Measurements from ENCODE around the gene TMTC4. TPM values are rescaled to one million over a fixed set of nuclear protein-coding genes. Genes with fewer than 3 reads are reported as not detected.

TMTC4 gene
- total and polyA plus RNA-seq, 2 of the 4 experiments (the other 2 are of a cell fraction): 8.4 to 14.3 TPM

GRCh38 chr13:100601716-100602115 is 72.9 kb downstream of the TMTC4 start:
- ATAC-seq (ENCODE audit: low read depth) (no peak), DNase-seq (no peak)
- Histone ChIP-seq H3K4me2 (ENCODE audit: low read depth, low read length) (no peak overlapping the region), H2BK15ac (ENCODE audit: low read depth, low read length) (no peak overlapping the region), H3K4me3 (ENCODE audit: insufficient read depth, low read depth, low read length) (no peak overlapping the region), H2AFZ (replicated peaks; ENCODE audit: low read length, poor library complexity) (no peak overlapping the region), H4K5ac (ENCODE audit: low read depth, low read length) (no peak overlapping the region), H3K14ac (replicated peaks; ENCODE audit: low read depth, low read length) (no peak overlapping the region), H3K4me1 (ENCODE audit: control insufficient read depth, insufficient read depth, low read length) (no peaks in the 10 kb centered on the region), H3K79me1 (ENCODE audit: low read depth in 1 of 2, low read length in 2 of 2) (no peaks in the 10 kb centered on the region), H2AK5ac (ENCODE audit: low read depth, low read length) (no peak overlapping the region), H3K36me3 (ENCODE audit: control insufficient read depth, insufficient read depth, low read length) (no peaks in the 10 kb centered on the region), H3K18ac (ENCODE audit: low read depth, low read length) (no peak overlapping the region), H3K9me3 (ENCODE audit: control insufficient read depth, insufficient read depth, low read length) (no peaks in the 10 kb centered on the region; the same call in 1 of the 2 replicates), H2BK120ac (ENCODE audit: low read depth, low read length) (no peak overlapping the region), H4K20me1 (ENCODE audit: insufficient read depth, low read length) (no peaks in the 10 kb centered on the region), H3K23ac (ENCODE audit: low read depth, low read length) (no peak overlapping the region), H3K27ac (ENCODE audit: insufficient read depth, low read length) (no peak overlapping the region), H4K8ac (ENCODE audit: low read depth in 2 of 2, low read length in 2 of 2) (no peak overlapping the region), H3K27me3 (ENCODE audit: control insufficient read depth, insufficient read depth, low read length) (no peaks in the 10 kb centered on the region), H2BK5ac (ENCODE audit: low read depth, low read length, poor library complexity, severe bottlenecking) (no peak overlapping the region), H3K9ac (ENCODE audit: low read depth, low read length) (no peak overlapping the region), H3K56ac (ENCODE audit: extremely low read depth, insufficient read depth, low read length) (no peak overlapping the region), H2AK9ac (replicated peaks; ENCODE audit: low read depth, low read length, poor library complexity) (no peak overlapping the region), H3K9me1 (ENCODE audit: insufficient read depth, low read length) (no peaks in the 10 kb centered on the region), H4K91ac (ENCODE audit: insufficient read depth, low read depth, low read length) (no peak overlapping the region), H2BK20ac (ENCODE audit: low read depth, low read length) (no peak overlapping the region), H3K4ac (ENCODE audit: low read depth, low read length) (no peak overlapping the region)
- CTCF ChIA-PET: no interaction called here
- intact Hi-C loops (cut with micrococcal nuclease) (no loop called here), dilution Hi-C loops (cut with HindIII; ENCODE audit: low sequenced_read_pairs, unreplicated experiment) (no loop called here), in situ Hi-C loops (cut with MboI; ENCODE audit: low sequenced_read_pairs) (no loop called here)
- BruUV-seq (replicated peaks): no TSS peak
- POLR2A ChIA-PET (ENCODE audit: unreplicated experiment): no interaction called here
- TF ChIP-seq CHD1 (IDR thresholded peaks at IDR 0.05; ENCODE audit: low read depth, low read length) (no peak), ELK1 (IDR thresholded peaks at IDR 0.05; ENCODE audit: borderline replicate concordance, low read depth, low read length) (no peak), POLR2A (IDR thresholded peaks at IDR 0.05; ENCODE audit: low read depth, low read length) (no peak), SMC3 (IDR thresholded peaks at IDR 0.05; ENCODE audit: low read depth, low read length) (no peak), MAZ (IDR thresholded peaks at IDR 0.05; ENCODE audit: borderline replicate concordance, low read depth, low read length) (no peak), FOS (IDR thresholded peaks at IDR 0.05; ENCODE audit: low read depth, low read length) (no peak), NFE2L2 (IDR thresholded peaks at IDR 0.05; ENCODE audit: low read depth, low read length) (no peak), RFX5 (IDR thresholded peaks at IDR 0.05; ENCODE audit: low read depth, low read length) (no peak), MXI1 (IDR thresholded peaks at IDR 0.05; ENCODE audit: borderline replicate concordance, low read depth, low read length) (no peak), RCOR1 (IDR thresholded peaks at IDR 0.05; ENCODE audit: insufficient replicate concordance, low read length) (no peak), CEBPB (IDR thresholded peaks at IDR 0.05; ENCODE audit: low read depth, low read length) (no peak), BHLHE40 (IDR thresholded peaks at IDR 0.05; ENCODE audit: low read depth, low read length) (no peak), USF2 (IDR thresholded peaks at IDR 0.05; ENCODE audit: low read depth, low read length) (no peak)
- WGBS, 2 experiments (ENCODE audit: extremely low coverage in 2 of 2, insufficient read length in 1 of 2): no CpG with 5 or more reads among the region's 7 CpGs

Measured in IMR-90 (cell line).